Measurements from ENCODE around the gene ID4. TPM values are rescaled to one million over a fixed set of nuclear protein-coding genes. Genes with fewer than 3 reads are reported as not detected.
A peak's percentile ranks its signal among the peaks of the same experiment; 100 is the strongest.

ID4 gene
- polyA plus RNA-seq, 2 of the 4 experiments (the other 2 are of a cell fraction), result 2.6 to 6.1 TPM

DNA sequence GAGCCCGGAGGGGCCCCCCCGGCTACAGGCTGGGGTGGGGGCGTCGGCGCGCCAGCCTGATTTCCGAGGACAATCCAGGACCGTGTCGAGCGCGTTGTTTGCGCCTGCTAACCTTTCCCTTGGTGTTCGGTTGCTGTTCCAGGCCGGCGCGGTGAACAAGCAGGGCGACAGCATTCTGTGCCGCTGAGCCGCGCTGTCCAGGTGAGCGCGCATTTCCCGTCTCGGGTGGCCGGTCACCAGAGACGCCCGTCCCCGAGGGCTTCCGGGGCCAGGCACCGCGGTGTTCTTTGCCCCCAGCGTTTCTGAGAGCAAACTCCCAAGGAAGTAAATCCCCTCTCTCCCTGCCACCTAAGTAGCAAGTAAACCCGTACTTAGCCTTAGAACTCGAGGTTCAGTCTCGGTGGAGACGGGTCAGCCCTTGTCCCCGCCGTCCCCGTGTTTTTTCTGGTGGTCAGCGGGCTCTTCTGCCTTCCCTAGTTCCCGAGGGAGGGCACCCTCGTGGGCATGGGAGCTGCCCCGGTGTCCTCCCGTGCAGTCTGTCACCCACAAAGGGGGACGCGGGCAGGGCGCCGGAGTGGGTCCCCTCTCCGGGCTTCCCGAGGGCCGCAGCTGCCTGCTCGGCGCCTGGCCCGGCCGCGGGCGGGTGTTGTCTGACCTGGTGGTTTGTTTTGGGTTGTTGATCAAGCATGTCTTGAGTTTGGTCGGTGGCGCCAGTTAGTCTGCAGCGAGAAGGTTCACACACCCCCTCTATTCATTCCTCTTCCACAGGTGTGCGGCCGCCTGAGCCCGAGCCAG is 1.5 kb downstream of the ID4 start:
- FAIRE-seq (no peak), ATAC-seq (peak; percentile 7 to 41), DNase-seq (ENCODE audit: low read depth in 1 of 2, low spot score in 1 of 2) (peak; percentile 4 to 27)
- Histone ChIP-seq H3K4me3 (peak overlapping the region; percentile 59), H3K4me1 (peaks cover 19% of the 10 kb centered on the region; the same call in 2 of the 3 replicates), H3K9me3 (no peaks in the 10 kb centered on the region), H3K4me2 (peak overlapping the region; percentile 85), H3K27ac (peak overlapping the region; percentile 56 to 86)
- CTCF ChIA-PET, result no interaction called here
- TF ChIP-seq NFE2L2 (conservative IDR thresholded peaks at IDR 0.05; ENCODE audit: low read length), result no peak
- TF ChIP-seq CHD4 (IDR thresholded peaks at IDR 0.05; ENCODE audit: borderline replicate concordance), result no peak
- TF ChIP-seq CBX8 (IDR thresholded peaks at IDR 0.05), result no peak
- TF ChIP-seq USF2 (IDR thresholded peaks at IDR 0.05), result no peak
- no peak for TF ChIP-seq HDAC2 (IDR thresholded peaks at IDR 0.05)
- TF ChIP-seq GATA3 (IDR thresholded peaks at IDR 0.05; ENCODE audit: borderline replicate concordance), result no peak
- TF ChIP-seq CEBPB (IDR thresholded peaks at IDR 0.05), result no peak
- no peak for TF ChIP-seq ZC3H11A (IDR thresholded peaks at IDR 0.05)
- TF ChIP-seq PHF8 (IDR thresholded peaks at IDR 0.05; ENCODE audit: borderline replicate concordance, low read depth), result no peak
- no peak for TF ChIP-seq CHD2 (IDR thresholded peaks at IDR 0.05; ENCODE audit: low read length, partially characterized antibody)
- TF ChIP-seq TFCP2L1 (CRISPR knock-in tag; IDR thresholded peaks at IDR 0.05), result no peak
- no peak for TF ChIP-seq HOXA7 (CRISPR knock-in tag; IDR thresholded peaks at IDR 0.05)
- WGBS (ENCODE audit: missing lambda C conversion rate), result 5% methylated on average over 14 of the region's 63 CpGs
- POLR2A ChIA-PET, result interaction anchor here (2.0 kb wide), 1 partner anchor 35 kb away, joined by 17 read pairs; no protein-coding TSS in a partner anchor

DNA sequence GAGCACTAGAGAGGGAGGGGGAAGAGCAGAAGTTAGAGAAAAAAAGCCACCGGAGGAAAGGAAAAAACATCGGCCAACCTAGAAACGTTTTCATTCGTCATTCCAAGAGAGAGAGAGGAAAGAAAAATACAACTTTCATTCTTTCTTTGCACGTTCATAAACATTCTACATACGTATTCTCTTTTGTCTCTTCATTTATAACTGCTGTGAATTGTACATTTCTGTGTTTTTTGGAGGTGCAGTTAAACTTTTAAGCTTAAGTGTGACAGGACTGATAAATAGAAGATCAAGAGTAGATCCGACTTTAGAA is 2.0 kb downstream of the ID4 start:
- Histone ChIP-seq H3K4me1 (peaks cover 19% of the 10 kb centered on the region; the same call in 2 of the 3 replicates), H3K27ac (peak overlapping the region; percentile 56 to 86), H3K4me3 (peak overlapping the region; percentile 59), H3K4me2 (peak overlapping the region; percentile 85), H3K9me3 (no peaks in the 10 kb centered on the region)
- no peak for TF ChIP-seq CHD2 (IDR thresholded peaks at IDR 0.05; ENCODE audit: low read length, partially characterized antibody)
- TF ChIP-seq TP53 (CRISPR knock-in tag; IDR thresholded peaks at IDR 0.05), result no peak
- TF ChIP-seq MAFK (IDR thresholded peaks at IDR 0.05; ENCODE audit: partially characterized antibody), result no peak
- TF ChIP-seq HEYL (CRISPR knock-in tag; IDR thresholded peaks at IDR 0.05), result no peak
- TF ChIP-seq GATA3 (IDR thresholded peaks at IDR 0.05; ENCODE audit: borderline replicate concordance), result no peak
- TF ChIP-seq ESRRA (IDR thresholded peaks at IDR 0.05; ENCODE audit: borderline replicate concordance, low read length), result no peak
- TF ChIP-seq ZFP36 (IDR thresholded peaks at IDR 0.05; ENCODE audit: borderline replicate concordance, partially characterized antibody), result no peak
- no peak for TF ChIP-seq BCL3 (IDR thresholded peaks at IDR 0.05)
- no peak for TF ChIP-seq USF2 (IDR thresholded peaks at IDR 0.05)
- no peak for TF ChIP-seq BHLHE40 (IDR thresholded peaks at IDR 0.05; ENCODE audit: low read depth, low read length)
- TF ChIP-seq EHMT2 (IDR thresholded peaks at IDR 0.05; ENCODE audit: low read depth), result no peak
- TF ChIP-seq EP300 (IDR thresholded peaks at IDR 0.05), result no peak
- TF ChIP-seq EHF (CRISPR knock-in tag; IDR thresholded peaks at IDR 0.05), result no peak
- TF ChIP-seq PBX3 (IDR thresholded peaks at IDR 0.05), result no peak
- no peak for TF ChIP-seq KDM5A (IDR thresholded peaks at IDR 0.05)
- no peak for TF ChIP-seq SREBF2 (IDR thresholded peaks at IDR 0.05)
- TF ChIP-seq POLR2A (IDR thresholded peaks at IDR 0.05; ENCODE audit: low read length), result no peak
- no peak for TF ChIP-seq ZNF302 (CRISPR knock-in tag; IDR thresholded peaks at IDR 0.05)
- ChIA-PET POLR2A (no interaction called here), CTCF (no interaction called here)
- no peak for DNase-seq (ENCODE audit: low read depth in 1 of 2, low spot score in 1 of 2)
- WGBS (ENCODE audit: missing lambda C conversion rate), result 23% methylated on average over 7 of the region's 7 CpGs
- no peak for FAIRE-seq
- ATAC-seq, result no peak
